K562 (cell line): ENCODE measurements around the gene POU3F1. TPM values are rescaled to one million over a fixed set of nuclear protein-coding genes. Genes with fewer than 3 reads are reported as not detected.
A peak's percentile ranks its signal among the peaks of the same experiment; 100 is the strongest.

Source experiments
- CBX2 ChIP-seq: fragments of 200-600 bp; sonication (generic); IDR thresholded peaks from one replicate; pipeline ENCODE4 v1.6.1; 2012; ENCODE audit warnings: mild to moderate bottlenecking, low read length, inconsistent platforms; ENCODE audit not compliant: insufficient read depth, poor library complexity, severe bottlenecking
- CHCHD3 ChIP-seq: fragments of 250-450 bp; sonication (Bioruptor Pico); IDR thresholded peaks from 2 replicates; pipeline ENCODE4 v2.1.2; 2022; ENCODE audit warnings: mild to moderate bottlenecking
- KDM5B ChIP-seq: fragments of 200-600 bp; sonication (generic); IDR thresholded peaks from 2 replicates; pipeline ENCODE4 v1.6.1; 2012; ENCODE audit warnings: low read depth, mild to moderate bottlenecking, moderate library complexity, low read length, control low read depth, inconsistent platforms; ENCODE audit not compliant: insufficient replicate concordance
- KLF10 ChIP-seq: fragments of 250-450 bp; sonication (Bioruptor Pico); IDR thresholded peaks from 2 replicates; pipeline ENCODE4 v1.6.1; 2021; ENCODE audit warnings: matching md5 sums
- MCM2 ChIP-seq: fragments of 450-650 bp; IDR thresholded peaks from 2 replicates; pipeline ENCODE4 v1.6.1; 2017; ENCODE audit warnings: low read depth, mild to moderate bottlenecking
- MEF2A ChIP-seq: IDR thresholded peaks from 2 replicates; pipeline ENCODE4 v1.6.1; 2011; ENCODE audit warnings: low read depth, mild to moderate bottlenecking, low read length, moderate library complexity; ENCODE audit not compliant: control insufficient read depth
- PRPF4 ChIP-seq: fragments of 200-400 bp; formaldehyde crosslinking; IDR thresholded peaks from one replicate; pipeline ENCODE4 v1.6.1; 2017; ENCODE audit warnings: low read length, low read depth, mild to moderate bottlenecking; ENCODE audit not compliant: insufficient read depth, poor library complexity, severe bottlenecking
- THRAP3 ChIP-seq: fragments of 450-650 bp; IDR thresholded peaks from 2 replicates; pipeline ENCODE4 v1.6.1; 2016; ENCODE audit warnings: mild to moderate bottlenecking, inconsistent platforms, borderline replicate concordance
- ZEB2 ChIP-seq: fragments of 450-650 bp; IDR thresholded peaks from 2 replicates; pipeline ENCODE4 v1.6.1; 2016
- ZKSCAN1 ChIP-seq: fragments of 150-350 bp; IDR thresholded peaks from 2 replicates; pipeline ENCODE4 v1.6.1; 2016; ENCODE audit warnings: low read depth, low read length
- ZNF212 ChIP-seq: fragments of 450-650 bp; formaldehyde crosslinking; IDR thresholded peaks from 2 replicates; pipeline ENCODE4 v1.4.0; 2020; ENCODE audit warnings: mild to moderate bottlenecking
- ZNF583 ChIP-seq: fragments of 250-450 bp; sonication (Bioruptor Pico); IDR thresholded peaks from 2 replicates; pipeline ENCODE4 v1.4.0; 2020
- polyA plus RNA-seq, 8 experiments: library from polyadenylated mRNA; depleted of rRNA in 4 of 8; stranded (reverse) in 5 of 8; unstranded in 3 of 8; fragments of >200 nt; fragmentation: Nextera tagmentation in 2 of 8; fragmentation: Illumina TruSeq in 1 of 8; extraction: Ambion mirVana in 2 of 8; extraction: Trizol in 1 of 8; gene quantifications; 2 replicates each; pipeline versions ENCODE4 v1.2.1 to v1.2.3, GENCODE V29; 2011 to 2014; ENCODE audit warnings: inconsistent platforms in 1 of 8, missing spikeins in 1 of 8
- total RNA-seq, 7 experiments: library from RNA; depleted of rRNA in 6 of 7; stranded (reverse); fragments of >200 nt in 6 of 7; fragmentation: Illumina TruSeq in 2 of 7; extraction: Trizol in 2 of 7; gene quantifications; 2 replicates each; pipeline versions ENCODE4 v1.2.1 to v1.2.3, GENCODE V29; 2011 to 2021; ENCODE audit warnings: low replicate concordance in 1 of 7
- TF ChIP-seq, protein P1 (sequence below): fragments of 450-650 bp; IDR thresholded peaks from 2 replicates; pipeline ENCODE4 v1.6.1; 2016; ENCODE audit warnings: mild to moderate bottlenecking, moderate library complexity
- TF ChIP-seq, protein P2 (sequence below): sonication (generic); formaldehyde crosslinking; IDR thresholded peaks from 2 replicates; pipeline ENCODE4 v1.9.0; 2022; ENCODE audit warnings: mild to moderate bottlenecking, missing genetic modification reagents
- TF ChIP-seq, protein P3 (sequence below): sonication (generic); formaldehyde crosslinking; IDR thresholded peaks from 2 replicates; pipeline ENCODE4 v1.8.1; 2022; ENCODE audit warnings: missing genetic modification reagents

The POU3F1 gene
- total and polyA plus RNA-seq, 9 of the 15 experiments (the other 6 are each of a cell fraction or from before 2014, with no cell fraction given), result 0.09 TPM; not detected in 8

DNA sequence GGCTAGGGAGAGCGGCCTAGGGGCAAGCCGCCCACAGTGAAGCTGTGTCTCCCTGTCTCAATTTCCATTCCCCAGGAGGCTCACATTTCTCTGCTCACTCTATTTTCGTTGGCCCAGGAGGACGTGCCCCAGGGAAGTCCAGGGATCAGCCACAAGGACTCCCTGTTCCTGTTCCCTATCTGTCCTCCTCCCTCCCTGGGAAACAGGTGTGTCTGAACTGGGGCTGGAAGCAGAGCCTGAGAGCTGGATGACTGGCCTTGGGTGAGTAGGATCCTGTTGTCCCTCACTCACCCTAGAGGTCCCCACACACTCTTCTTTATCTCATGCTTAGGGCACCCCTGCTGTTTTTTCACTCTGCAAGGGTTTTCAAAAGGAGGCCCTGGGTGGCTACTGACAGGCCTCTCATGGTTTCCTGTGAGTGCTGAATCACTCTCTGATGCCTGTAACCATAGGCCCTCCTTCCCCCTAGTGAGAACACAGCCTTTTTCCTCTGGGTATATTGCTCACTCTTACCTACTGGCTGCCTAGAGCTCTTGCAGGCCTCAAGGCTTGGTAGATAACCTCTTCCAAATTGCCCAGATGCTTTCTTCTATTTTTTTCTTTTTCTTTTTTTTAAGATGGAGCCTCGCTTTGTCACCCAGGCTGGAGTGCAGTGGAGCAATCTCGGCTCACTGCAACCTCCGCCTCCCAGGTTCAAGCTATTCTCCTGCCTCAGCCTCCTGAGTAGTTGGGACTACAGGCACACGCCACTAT, 37.3 kb downstream of the POU3F1 start (continued):
- TF ChIP-seq PRPF4 (no peak), ZNF583 (peak; percentile 72), THRAP3 (no peak), KLF10 (CRISPR knock-in tag) (no peak), MEF2A (no peak), ZEB2 (no peak; the same call in 1 of the 2 replicates), ZKSCAN1 (no peak; the same call in 1 of the 2 replicates), MCM2 (no peak), CBX2 (no peak), ZNF212 (CRISPR knock-in tag) (no peak), CHCHD3 (CRISPR knock-in tag) (no peak), KDM5B (peak; percentile 60)
- TF ChIP-seq, protein P1, sequence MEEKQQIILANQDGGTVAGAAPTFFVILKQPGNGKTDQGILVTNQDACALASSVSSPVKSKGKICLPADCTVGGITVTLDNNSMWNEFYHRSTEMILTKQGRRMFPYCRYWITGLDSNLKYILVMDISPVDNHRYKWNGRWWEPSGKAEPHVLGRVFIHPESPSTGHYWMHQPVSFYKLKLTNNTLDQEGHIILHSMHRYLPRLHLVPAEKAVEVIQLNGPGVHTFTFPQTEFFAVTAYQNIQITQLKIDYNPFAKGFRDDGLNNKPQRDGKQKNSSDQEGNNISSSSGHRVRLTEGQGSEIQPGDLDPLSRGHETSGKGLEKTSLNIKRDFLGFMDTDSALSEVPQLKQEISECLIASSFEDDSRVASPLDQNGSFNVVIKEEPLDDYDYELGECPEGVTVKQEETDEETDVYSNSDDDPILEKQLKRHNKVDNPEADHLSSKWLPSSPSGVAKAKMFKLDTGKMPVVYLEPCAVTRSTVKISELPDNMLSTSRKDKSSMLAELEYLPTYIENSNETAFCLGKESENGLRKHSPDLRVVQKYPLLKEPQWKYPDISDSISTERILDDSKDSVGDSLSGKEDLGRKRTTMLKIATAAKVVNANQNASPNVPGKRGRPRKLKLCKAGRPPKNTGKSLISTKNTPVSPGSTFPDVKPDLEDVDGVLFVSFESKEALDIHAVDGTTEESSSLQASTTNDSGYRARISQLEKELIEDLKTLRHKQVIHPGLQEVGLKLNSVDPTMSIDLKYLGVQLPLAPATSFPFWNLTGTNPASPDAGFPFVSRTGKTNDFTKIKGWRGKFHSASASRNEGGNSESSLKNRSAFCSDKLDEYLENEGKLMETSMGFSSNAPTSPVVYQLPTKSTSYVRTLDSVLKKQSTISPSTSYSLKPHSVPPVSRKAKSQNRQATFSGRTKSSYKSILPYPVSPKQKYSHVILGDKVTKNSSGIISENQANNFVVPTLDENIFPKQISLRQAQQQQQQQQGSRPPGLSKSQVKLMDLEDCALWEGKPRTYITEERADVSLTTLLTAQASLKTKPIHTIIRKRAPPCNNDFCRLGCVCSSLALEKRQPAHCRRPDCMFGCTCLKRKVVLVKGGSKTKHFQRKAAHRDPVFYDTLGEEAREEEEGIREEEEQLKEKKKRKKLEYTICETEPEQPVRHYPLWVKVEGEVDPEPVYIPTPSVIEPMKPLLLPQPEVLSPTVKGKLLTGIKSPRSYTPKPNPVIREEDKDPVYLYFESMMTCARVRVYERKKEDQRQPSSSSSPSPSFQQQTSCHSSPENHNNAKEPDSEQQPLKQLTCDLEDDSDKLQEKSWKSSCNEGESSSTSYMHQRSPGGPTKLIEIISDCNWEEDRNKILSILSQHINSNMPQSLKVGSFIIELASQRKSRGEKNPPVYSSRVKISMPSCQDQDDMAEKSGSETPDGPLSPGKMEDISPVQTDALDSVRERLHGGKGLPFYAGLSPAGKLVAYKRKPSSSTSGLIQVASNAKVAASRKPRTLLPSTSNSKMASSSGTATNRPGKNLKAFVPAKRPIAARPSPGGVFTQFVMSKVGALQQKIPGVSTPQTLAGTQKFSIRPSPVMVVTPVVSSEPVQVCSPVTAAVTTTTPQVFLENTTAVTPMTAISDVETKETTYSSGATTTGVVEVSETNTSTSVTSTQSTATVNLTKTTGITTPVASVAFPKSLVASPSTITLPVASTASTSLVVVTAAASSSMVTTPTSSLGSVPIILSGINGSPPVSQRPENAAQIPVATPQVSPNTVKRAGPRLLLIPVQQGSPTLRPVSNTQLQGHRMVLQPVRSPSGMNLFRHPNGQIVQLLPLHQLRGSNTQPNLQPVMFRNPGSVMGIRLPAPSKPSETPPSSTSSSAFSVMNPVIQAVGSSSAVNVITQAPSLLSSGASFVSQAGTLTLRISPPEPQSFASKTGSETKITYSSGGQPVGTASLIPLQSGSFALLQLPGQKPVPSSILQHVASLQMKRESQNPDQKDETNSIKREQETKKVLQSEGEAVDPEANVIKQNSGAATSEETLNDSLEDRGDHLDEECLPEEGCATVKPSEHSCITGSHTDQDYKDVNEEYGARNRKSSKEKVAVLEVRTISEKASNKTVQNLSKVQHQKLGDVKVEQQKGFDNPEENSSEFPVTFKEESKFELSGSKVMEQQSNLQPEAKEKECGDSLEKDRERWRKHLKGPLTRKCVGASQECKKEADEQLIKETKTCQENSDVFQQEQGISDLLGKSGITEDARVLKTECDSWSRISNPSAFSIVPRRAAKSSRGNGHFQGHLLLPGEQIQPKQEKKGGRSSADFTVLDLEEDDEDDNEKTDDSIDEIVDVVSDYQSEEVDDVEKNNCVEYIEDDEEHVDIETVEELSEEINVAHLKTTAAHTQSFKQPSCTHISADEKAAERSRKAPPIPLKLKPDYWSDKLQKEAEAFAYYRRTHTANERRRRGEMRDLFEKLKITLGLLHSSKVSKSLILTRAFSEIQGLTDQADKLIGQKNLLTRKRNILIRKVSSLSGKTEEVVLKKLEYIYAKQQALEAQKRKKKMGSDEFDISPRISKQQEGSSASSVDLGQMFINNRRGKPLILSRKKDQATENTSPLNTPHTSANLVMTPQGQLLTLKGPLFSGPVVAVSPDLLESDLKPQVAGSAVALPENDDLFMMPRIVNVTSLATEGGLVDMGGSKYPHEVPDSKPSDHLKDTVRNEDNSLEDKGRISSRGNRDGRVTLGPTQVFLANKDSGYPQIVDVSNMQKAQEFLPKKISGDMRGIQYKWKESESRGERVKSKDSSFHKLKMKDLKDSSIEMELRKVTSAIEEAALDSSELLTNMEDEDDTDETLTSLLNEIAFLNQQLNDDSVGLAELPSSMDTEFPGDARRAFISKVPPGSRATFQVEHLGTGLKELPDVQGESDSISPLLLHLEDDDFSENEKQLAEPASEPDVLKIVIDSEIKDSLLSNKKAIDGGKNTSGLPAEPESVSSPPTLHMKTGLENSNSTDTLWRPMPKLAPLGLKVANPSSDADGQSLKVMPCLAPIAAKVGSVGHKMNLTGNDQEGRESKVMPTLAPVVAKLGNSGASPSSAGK, result no peak; the same call in 1 of the 2 replicates
- TF ChIP-seq, protein P2, sequence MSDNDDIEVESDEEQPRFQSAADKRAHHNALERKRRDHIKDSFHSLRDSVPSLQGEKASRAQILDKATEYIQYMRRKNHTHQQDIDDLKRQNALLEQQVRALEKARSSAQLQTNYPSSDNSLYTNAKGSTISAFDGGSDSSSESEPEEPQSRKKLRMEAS, result no peak
- TF ChIP-seq, protein P3, sequence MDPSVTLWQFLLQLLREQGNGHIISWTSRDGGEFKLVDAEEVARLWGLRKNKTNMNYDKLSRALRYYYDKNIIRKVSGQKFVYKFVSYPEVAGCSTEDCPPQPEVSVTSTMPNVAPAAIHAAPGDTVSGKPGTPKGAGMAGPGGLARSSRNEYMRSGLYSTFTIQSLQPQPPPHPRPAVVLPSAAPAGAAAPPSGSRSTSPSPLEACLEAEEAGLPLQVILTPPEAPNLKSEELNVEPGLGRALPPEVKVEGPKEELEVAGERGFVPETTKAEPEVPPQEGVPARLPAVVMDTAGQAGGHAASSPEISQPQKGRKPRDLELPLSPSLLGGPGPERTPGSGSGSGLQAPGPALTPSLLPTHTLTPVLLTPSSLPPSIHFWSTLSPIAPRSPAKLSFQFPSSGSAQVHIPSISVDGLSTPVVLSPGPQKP (CRISPR knock-in tag), result no peak
